ENCODE results near the gene UPF2.

- TF ChIP-seq CTCF (IDR thresholded peaks at IDR 0.05) (no peak), ZFX (IDR thresholded peaks at IDR 0.05; ENCODE audit: borderline replicate concordance) (no peak)
These were observed 60.4 kb downstream of the UPF2 start for GRCh38 chr10:11982253-11982652.
